Body of pancreas (tissue), 4 donors: ENCODE data around the gene CAMK1D.

Experiments
- POLR2A ChIP-seq, 3 donors: fragments of 450-650 bp; IDR thresholded peaks; one replicate each; pipeline ENCODE4 v1.6.1; 2016; ENCODE audit warnings: antibody characterized with exemption in 3 of 3, mild to moderate bottlenecking in 2 of 3
- TF ChIP-seq, protein P1 (sequence below), 7 experiments: fragments of 450-650 bp in 4 of 7; fragments of 200-600 bp in 3 of 7; sonication (generic) in 3 of 7; IDR thresholded peaks; one replicate each; pipeline ENCODE4 v1.5.1; 2016 to 2019; ENCODE audit warnings: antibody characterized with exemption in 7 of 7

DNA sequence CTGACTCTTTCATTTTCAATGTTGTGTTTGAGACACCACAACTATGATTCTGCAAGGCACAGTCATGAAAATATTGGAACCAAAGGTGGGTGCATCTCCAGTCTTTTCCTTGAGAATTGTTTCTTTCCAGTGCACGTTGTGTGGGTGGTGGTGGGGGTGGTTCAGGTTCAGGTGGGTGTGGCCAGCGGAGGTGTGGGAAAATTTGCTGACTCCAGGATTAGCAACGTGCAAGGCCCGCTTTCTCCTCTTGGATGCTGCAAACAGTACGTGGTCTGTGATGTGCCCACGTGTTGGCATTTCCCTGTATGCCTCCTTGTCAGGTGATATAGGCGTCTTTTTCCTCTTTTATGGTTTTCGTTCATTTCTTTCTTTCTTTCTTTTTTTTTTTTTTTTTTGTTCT is 59.1 kb downstream of the CAMK1D start:
- TF ChIP-seq POLR2A (IDR thresholded peaks at IDR 0.05): no peak
- TF ChIP-seq, protein P1, sequence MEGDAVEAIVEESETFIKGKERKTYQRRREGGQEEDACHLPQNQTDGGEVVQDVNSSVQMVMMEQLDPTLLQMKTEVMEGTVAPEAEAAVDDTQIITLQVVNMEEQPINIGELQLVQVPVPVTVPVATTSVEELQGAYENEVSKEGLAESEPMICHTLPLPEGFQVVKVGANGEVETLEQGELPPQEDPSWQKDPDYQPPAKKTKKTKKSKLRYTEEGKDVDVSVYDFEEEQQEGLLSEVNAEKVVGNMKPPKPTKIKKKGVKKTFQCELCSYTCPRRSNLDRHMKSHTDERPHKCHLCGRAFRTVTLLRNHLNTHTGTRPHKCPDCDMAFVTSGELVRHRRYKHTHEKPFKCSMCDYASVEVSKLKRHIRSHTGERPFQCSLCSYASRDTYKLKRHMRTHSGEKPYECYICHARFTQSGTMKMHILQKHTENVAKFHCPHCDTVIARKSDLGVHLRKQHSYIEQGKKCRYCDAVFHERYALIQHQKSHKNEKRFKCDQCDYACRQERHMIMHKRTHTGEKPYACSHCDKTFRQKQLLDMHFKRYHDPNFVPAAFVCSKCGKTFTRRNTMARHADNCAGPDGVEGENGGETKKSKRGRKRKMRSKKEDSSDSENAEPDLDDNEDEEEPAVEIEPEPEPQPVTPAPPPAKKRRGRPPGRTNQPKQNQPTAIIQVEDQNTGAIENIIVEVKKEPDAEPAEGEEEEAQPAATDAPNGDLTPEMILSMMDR (IDR thresholded peaks at IDR 0.05): no peak
